NOMO-1 (cell line): ENCODE results near the gene TPM2.
"Not testable (repeated sequence)": the region's sequence is repeated elsewhere in the genome, so short reads cannot be mapped to it uniquely, and the experiment has no call there.

Experiments used
- DNase-seq, 2 experiments: peaks; one replicate each; lab custom pipeline; 2025; ENCODE audit not compliant: unreplicated experiment in 2 of 2; lab: John Stamatoyannopoulos, UW

TPM2 gene

GRCh38 chr9:35637427-35637955, 52.2 kb downstream of the TPM2 start:
- not testable (repeated sequence) for DNase-seq

GRCh38 chr9:35636877-35637246, 52.9 kb downstream of the TPM2 start:
- DNase-seq, result not testable (repeated sequence)

GRCh38 chr9:35636135-35636876, 53.4 kb downstream of the TPM2 start:
- peak in 1 of 2 experiments; percentile 54 for DNase-seq

GRCh38 chr9:35635730-35636129, 54.0 kb downstream of the TPM2 start:
- DNase-seq, result no peak
